GM19438 (cell line): ENCODE results near the gene SYAP1.
"Not testable (repeated sequence)": the region's sequence is repeated elsewhere in the genome, so short reads cannot be mapped to it uniquely, and the experiment has no call there.

Experiments
- ATAC-seq: cut with Tn5 transposase; IDR thresholded peaks from one replicate; pipeline ENCODE4 v1.9.1; 2021; ENCODE audit warnings: low read depth; ENCODE audit not compliant: unreplicated experiment

SYAP1 gene

GRCh38 chrX:16718824-16719333 lies 533 bp upstream of the SYAP1 start:
- no peak for ATAC-seq

GRCh38 chrX:16722481-16722880 lies 3.1 kb downstream of the SYAP1 start:
- ATAC-seq = no peak

- ATAC-seq = no peak
Observed at GRCh38 chrX:16725072-16725471, 5.7 kb downstream of the SYAP1 start.

- peak; percentile 85 for ATAC-seq
Observed at GRCh38 chrX:16726347-16726988, 7.1 kb downstream of the SYAP1 start.

- ATAC-seq = no peak
Observed at GRCh38 chrX:16727637-16728036, 8.2 kb downstream of the SYAP1 start.

GRCh38 chrX:16730450-16730849 lies 11.0 kb downstream of the SYAP1 start:
- no peak for ATAC-seq

- ATAC-seq = no peak
Observed at GRCh38 chrX:16733013-16733412, 13.6 kb downstream of the SYAP1 start.

GRCh38 chrX:16737024-16737423 lies 17.6 kb downstream of the SYAP1 start:
- no peak for ATAC-seq

- no peak for ATAC-seq
Observed at GRCh38 chrX:16739574-16739973, 20.2 kb downstream of the SYAP1 start.

- no peak for ATAC-seq
Observed at GRCh38 chrX:16743604-16744325, 24.4 kb downstream of the SYAP1 start.

GRCh38 chrX:16745102-16745501 lies 25.7 kb downstream of the SYAP1 start:
- no peak for ATAC-seq

GRCh38 chrX:16745659-16746058 lies 26.2 kb downstream of the SYAP1 start:
- no peak for ATAC-seq

- no peak for ATAC-seq
Observed at GRCh38 chrX:16748425-16748824, 29.0 kb downstream of the SYAP1 start.

- ATAC-seq = no peak
Observed at GRCh38 chrX:16750136-16750535, 30.7 kb downstream of the SYAP1 start.

GRCh38 chrX:16754019-16754418 lies 34.6 kb downstream of the SYAP1 start:
- no peak for ATAC-seq

- no peak for ATAC-seq
Observed at GRCh38 chrX:16756724-16757123, 37.3 kb downstream of the SYAP1 start.

GRCh38 chrX:16761500-16761899 lies 42.1 kb downstream of the SYAP1 start:
- not testable (repeated sequence) for ATAC-seq

- no peak for ATAC-seq
Observed at GRCh38 chrX:16762579-16762978, 43.2 kb downstream of the SYAP1 start.

- no peak for ATAC-seq
Observed at GRCh38 chrX:16765594-16765993, 46.2 kb downstream of the SYAP1 start.

- no peak for ATAC-seq
Observed at GRCh38 chrX:16770970-16771482, 51.6 kb downstream of the SYAP1 start.

- no peak for ATAC-seq
Observed at GRCh38 chrX:16771483-16772398, 52.3 kb downstream of the SYAP1 start.
